ENCODE data around the gene NPC1. TPM values are rescaled to one million over a fixed set of nuclear protein-coding genes. Genes with fewer than 3 reads are reported as not detected.

NPC1 gene
- polyA plus RNA-seq, 3 donors: 7.5 to 17.9 (median 17.7) TPM

- peaks cover 44% of the 10 kb centered on the region for H3K4me1 Mint-ChIP-seq
Observed at GRCh38 chr18:23575309-23575651, 11.0 kb downstream of the NPC1 start.

DNA sequence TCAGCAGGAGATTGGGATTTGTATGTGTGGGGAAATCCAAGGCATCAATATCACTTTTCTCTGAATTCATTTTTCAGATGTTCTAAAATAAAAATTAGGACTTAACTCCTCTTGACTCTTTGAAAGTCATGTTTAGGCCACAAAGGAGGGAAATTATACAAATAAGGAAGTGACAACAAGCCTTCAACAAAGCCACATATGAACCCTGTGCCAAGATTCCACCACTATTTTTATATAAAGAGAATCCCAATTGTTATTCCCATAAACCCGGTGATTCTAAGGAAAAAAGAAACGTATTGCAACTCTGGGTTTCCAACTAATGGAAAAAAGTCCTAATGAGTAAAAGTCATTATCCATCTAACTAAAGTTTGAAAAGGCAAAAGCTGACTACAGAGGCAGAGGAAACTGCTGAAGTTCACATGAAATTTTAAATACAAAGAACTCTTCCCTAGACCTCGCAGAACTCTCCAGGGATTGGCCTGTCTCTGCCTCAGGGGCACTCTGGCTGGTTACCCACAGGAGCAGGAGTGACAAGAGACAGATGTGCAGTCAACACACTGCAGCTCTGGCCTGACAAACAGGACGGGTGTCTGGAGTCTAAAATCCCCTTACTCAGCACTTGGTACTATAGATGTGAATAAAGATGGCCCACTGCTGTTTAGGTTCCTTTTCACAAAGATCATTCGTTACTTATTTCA lies 11.5 kb downstream of the NPC1 start:
- Histone ChIP-seq H3K4me1 (ENCODE audit: control insufficient read depth in 1 of 2, insufficient read depth in 2 of 2, low read length in 2 of 2) (peaks cover 39 to 46% of the 10 kb centered on the region in 2 donors), H3K4me3 (replicated peaks in 1 of 3; ENCODE audit: low read depth in 2 of 3, low read length in 3 of 3) (peak overlapping the region in 1 of 3 experiments; percentile 35), H3K4me2 (replicated peaks; ENCODE audit: extremely low read depth, low read length, poor library complexity, severe bottlenecking) (peak overlapping the region; percentile 1), H3K27me3 (ENCODE audit: control insufficient read depth in 2 of 2, insufficient read depth in 2 of 2, low read length in 2 of 2) (no peaks in the 10 kb centered on the region), H3K79me2 (ENCODE audit: insufficient read depth, low read length) (peaks cover 28% of the 10 kb centered on the region), H3K27ac (ENCODE audit: low read depth in 1 of 2, low read length in 2 of 2) (peak overlapping the region; percentile 54 to 81), H3K9ac (ENCODE audit: insufficient read depth, low read length, poor library complexity, severe bottlenecking) (no peak overlapping the region), H4K20me1 (ENCODE audit: insufficient read depth, low read length) (peaks cover 41% of the 10 kb centered on the region), H3K9me3 (replicated peaks in 1 of 2; ENCODE audit: control insufficient read depth in 1 of 2, insufficient read depth in 1 of 2, low read length in 2 of 2) (no peaks in the 10 kb centered on the region), H3K36me3 (replicated peaks in 1 of 2; ENCODE audit: control insufficient read depth in 1 of 2, insufficient read depth in 2 of 2, low read length in 2 of 2) (peaks cover 30 to 49% of the 10 kb centered on the region in 2 donors), H2AFZ (ENCODE audit: insufficient read depth, low read depth, low read length, poor library complexity, severe bottlenecking) (no peak overlapping the region)
- Mint-ChIP-seq H3K36me3 (peaks cover 41 to 43% of the 10 kb centered on the region in 2 donors), H3K4me1 (peaks cover 39% of the 10 kb centered on the region), H3K4me3 (peak overlapping the region in 1 of 2 donors; percentile 30), H3K9me3 (peaks cover 0 to 2% (median 0%) of the 10 kb centered on the region in 7 donors), H3K27ac (peak overlapping the region; percentile 61 to 94 (median 88)), H3K27me3 (ENCODE audit: low read depth in 3 of 3) (peaks cover 0 to 2% (median 0%) of the 10 kb centered on the region in 3 donors)
- no peak for TF ChIP-seq CTCF (IDR thresholded peaks at IDR 0.05)
- DNase-seq: peak in 2 of 3 donors; percentile 16 to 18
- intact Hi-C loops (cut with micrococcal nuclease): loop anchor here in 1 of 2 donors (5.0 kb wide), 1 partner anchor 37 kb away; no protein-coding TSS in a partner anchor
- 90% methylated on average over 2 of the region's 5 CpGs for WGBS (ENCODE audit: insufficient coverage)

More at GRCh38 chr18:23575309-23575651, 11.0 kb downstream of the NPC1 start:
- no peak overlapping the region for H3K4me3 ChIP-seq (replicated peaks in 1 of 3; ENCODE audit: low read depth in 2 of 3, low read length in 3 of 3)
- H3K4me1 ChIP-seq (ENCODE audit: control insufficient read depth in 1 of 2, insufficient read depth in 2 of 2, low read length in 2 of 2): peaks cover 44 to 51% of the 10 kb centered on the region in 2 donors
- H3K4me2 ChIP-seq (replicated peaks; ENCODE audit: extremely low read depth, low read length, poor library complexity, severe bottlenecking): no peak overlapping the region
- Mint-ChIP-seq H3K27ac (peak overlapping the region in 2 of 7 donors; percentile 81 to 94), H3K36me3 (peaks cover 37 to 40% of the 10 kb centered on the region in 2 donors), H3K9me3 (peaks cover 0 to 2% (median 0%) of the 10 kb centered on the region in 7 donors), H3K27me3 (ENCODE audit: low read depth in 3 of 3) (peaks cover 0 to 2% (median 0%) of the 10 kb centered on the region in 3 donors), H3K4me3 (no peak overlapping the region)
- 100% methylated on average over 3 of the region's 7 CpGs for whole genome bisulfite sequencing (ENCODE audit: insufficient coverage)
- DNase-seq: no peak
- H2AFZ ChIP-seq (ENCODE audit: insufficient read depth, low read depth, low read length, poor library complexity, severe bottlenecking): no peak overlapping the region
- no peak for TF ChIP-seq CTCF (IDR thresholded peaks at IDR 0.05)
- peaks cover 26 to 44% of the 10 kb centered on the region in 2 donors for H3K36me3 ChIP-seq (replicated peaks in 1 of 2; ENCODE audit: control insufficient read depth in 1 of 2, insufficient read depth in 2 of 2, low read length in 2 of 2)
- H3K9ac ChIP-seq (ENCODE audit: insufficient read depth, low read length, poor library complexity, severe bottlenecking): no peak overlapping the region
- intact Hi-C loops (cut with micrococcal nuclease): no loop called here
- H3K27me3 ChIP-seq (ENCODE audit: control insufficient read depth in 2 of 2, insufficient read depth in 2 of 2, low read length in 2 of 2): no peaks in the 10 kb centered on the region
- H3K9me3 ChIP-seq (replicated peaks in 1 of 2; ENCODE audit: control insufficient read depth in 1 of 2, insufficient read depth in 1 of 2, low read length in 2 of 2): no peaks in the 10 kb centered on the region
- H4K20me1 ChIP-seq (ENCODE audit: insufficient read depth, low read length): peaks cover 46% of the 10 kb centered on the region
- H3K27ac ChIP-seq (ENCODE audit: low read depth in 1 of 2, low read length in 2 of 2): peak overlapping the region in 1 of 2 donors; percentile 81
- H3K79me2 ChIP-seq (ENCODE audit: insufficient read depth, low read length): peaks cover 32% of the 10 kb centered on the region

Data from CD14-positive monocyte (primary cell).